Activated CD4-positive, alpha-beta memory T cell treated with anti-CD3 and anti-CD28 coated beads, Interleukin-2, amount 10 ng/mL, durations not matched to agents 7 days and 5 days (primary cell): ENCODE data around the gene RSAD2. TPM values are rescaled to one million over a fixed set of nuclear protein-coding genes. Genes with fewer than 3 reads are reported as not detected.
"Not testable (repeated sequence)": the region's sequence is repeated elsewhere in the genome, so short reads cannot be mapped to it uniquely, and the experiment has no call there.

Source experiments
- CTCF ChIA-PET: fragments of 350-600 bp; sonication (Branson Sonifier 250); formaldehyde crosslinking; loops from one replicate; lab custom pipeline; 2021; ENCODE audit warnings: antibody characterized with exemption, inconsistent platforms; lab: Charles Lee
- POLR2A ChIA-PET: fragments of 350-600 bp; sonication (Branson Sonifier 250); formaldehyde crosslinking; loops from one replicate; lab custom pipeline; 2021; ENCODE audit warnings: antibody characterized with exemption; lab: Charles Lee
- DNase-seq: peaks from one replicate; pipeline ENCODE4 v3.0.0-alpha.2; 2020
- H3K27ac Mint-ChIP-seq: one replicate; pipeline ENCODE4 v1.8.0; 2021; ENCODE audit warnings: mild to moderate bottlenecking, mixed read lengths
- H3K27me3 Mint-ChIP-seq: one replicate; pipeline ENCODE4 v1.8.0; 2021; ENCODE audit warnings: mixed read lengths
- H3K36me3 Mint-ChIP-seq: one replicate; pipeline ENCODE4 v1.8.0; 2021; ENCODE audit warnings: low read depth, mixed read lengths
- H3K4me1 Mint-ChIP-seq: one replicate; pipeline ENCODE4 v1.8.0; 2021; ENCODE audit warnings: mixed read lengths
- H3K4me3 Mint-ChIP-seq: one replicate; pipeline ENCODE4 v1.8.0; 2021; ENCODE audit warnings: mild to moderate bottlenecking, mixed read lengths
- H3K9me3 Mint-ChIP-seq: one replicate; pipeline ENCODE4 v1.8.0; 2021; ENCODE audit warnings: mixed read lengths
- total RNA-seq, 2 experiments: library from RNA; stranded (reverse); gene quantifications; one replicate each; pipeline ENCODE4 v1.2.3, GENCODE V29; 2021

RSAD2 gene
- total RNA-seq, 2 experiments from 2014 or later: 119 to 120 TPM

DNA sequence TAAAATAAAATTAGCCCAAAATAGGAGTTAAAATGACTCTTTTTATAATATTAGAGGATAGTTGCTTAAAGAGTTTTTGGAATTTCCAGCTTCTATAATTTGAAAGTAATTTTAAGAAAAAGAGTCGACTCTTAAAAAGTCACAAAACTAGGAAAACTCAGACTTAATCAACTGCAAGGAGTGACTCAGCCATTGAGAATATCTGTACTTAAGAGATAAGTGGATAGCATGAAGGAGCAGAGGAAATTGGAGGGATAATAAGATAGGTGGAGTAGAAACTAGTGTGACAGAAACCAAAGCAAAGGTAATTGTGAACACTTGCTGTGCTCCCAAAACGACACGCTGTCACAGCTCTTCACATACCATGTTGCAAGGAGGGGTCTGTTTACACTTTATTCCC is 8.4 kb downstream of the RSAD2 start:
- Mint-ChIP-seq H3K9me3 (no peaks in the 10 kb centered on the region), H3K36me3 (peaks cover 90% of the 10 kb centered on the region), H3K27ac (no peak overlapping the region), H3K27me3 (no peaks in the 10 kb centered on the region), H3K4me1 (peaks cover 28% of the 10 kb centered on the region), H3K4me3 (no peak overlapping the region)
- no peak for DNase-seq
- POLR2A ChIA-PET: no interaction called here
- CTCF ChIA-PET: interaction anchor here (2.0 kb wide), 1 partner anchor 11 kb away, joined by 8 read pairs; no protein-coding TSS in a partner anchor

GRCh38 chr2:6887751-6888192 is 10.2 kb downstream of the RSAD2 start:
- Mint-ChIP-seq H3K9me3 (no peaks in the 10 kb centered on the region), H3K27ac (no peak overlapping the region), H3K36me3 (peaks cover 81% of the 10 kb centered on the region), H3K27me3 (no peaks in the 10 kb centered on the region), H3K4me1 (peaks cover 10% of the 10 kb centered on the region), H3K4me3 (no peak overlapping the region)
- no peak for DNase-seq
- CTCF ChIA-PET: interaction anchor here (0.7 to 1.6 kb wide), 5 partner anchors 9 to 156 kb away, joined by 3 to 10 read pairs (median 8); partner anchors contain the start of gene RSAD2
- POLR2A ChIA-PET: interaction anchor here (1.0 to 2.0 kb wide), 3 partner anchors 10 to 21 kb away, joined by 4 to 11 read pairs (median 4); partner anchors contain the start of gene RSAD2

- Mint-ChIP-seq H3K4me3 (no peak overlapping the region), H3K36me3 (peaks cover 79% of the 10 kb centered on the region), H3K9me3 (no peaks in the 10 kb centered on the region), H3K27me3 (no peaks in the 10 kb centered on the region), H3K4me1 (peaks cover 7% of the 10 kb centered on the region), H3K27ac (no peak overlapping the region)
- no peak for DNase-seq
- POLR2A ChIA-PET: interaction anchor here (1.0 to 2.0 kb wide), 2 partner anchors 11 to 22 kb away, joined by 4 to 11 read pairs; partner anchors contain the start of gene RSAD2
- CTCF ChIA-PET: interaction anchor here (1.2 to 1.6 kb wide), 3 partner anchors 8 to 155 kb away, joined by 3 to 10 read pairs (median 8); partner anchors contain the start of gene RSAD2
Measured at GRCh38 chr2:6888724-6889123, 11.1 kb downstream of the RSAD2 start.

DNA sequence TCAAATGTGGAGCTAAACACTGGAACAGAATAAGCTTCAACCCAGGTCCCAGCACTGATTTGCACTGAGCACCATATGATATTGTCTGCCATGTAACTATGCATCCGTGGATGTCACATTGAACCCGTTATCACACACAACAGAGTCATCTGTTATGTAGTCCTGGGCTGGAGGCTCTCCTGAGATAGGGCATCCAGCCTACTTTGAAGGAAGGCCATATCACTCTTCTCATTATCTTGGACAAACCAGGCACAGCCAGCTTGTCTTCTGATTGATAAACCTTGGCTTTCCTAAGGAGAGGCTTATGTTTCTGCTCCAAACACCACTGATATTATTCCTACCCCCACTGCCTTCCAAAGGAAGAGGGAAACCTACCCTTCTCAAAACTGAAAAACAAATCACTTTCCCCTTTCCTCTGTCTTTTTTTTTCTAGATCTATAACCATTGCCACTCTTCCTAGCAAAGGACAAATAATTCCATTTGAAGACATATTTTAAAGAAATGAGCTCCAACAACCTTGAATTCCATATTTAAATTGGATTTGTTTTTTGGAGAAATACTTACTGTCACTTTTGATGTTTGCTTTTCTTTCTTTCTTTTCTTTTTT is 16.4 kb downstream of the RSAD2 start:
- CTCF ChIA-PET: interaction anchor here (0.9 to 5.0 kb wide), 4 partner anchors 11 to 151 kb away, joined by 3 to 65 read pairs (median 4); no protein-coding TSS in a partner anchor
- DNase-seq: no peak
- no peaks in the 10 kb centered on the region for H3K27me3 Mint-ChIP-seq
- H3K4me3 Mint-ChIP-seq: no peak overlapping the region
- no peaks in the 10 kb centered on the region for H3K9me3 Mint-ChIP-seq
- POLR2A ChIA-PET: interaction anchor here (0.8 to 2.2 kb wide), 3 partner anchors 13 to 29 kb away, joined by 3 to 6 read pairs (median 3); partner anchors contain the start of gene CMPK2
- H3K27ac Mint-ChIP-seq: no peak overlapping the region
- peaks cover 72% of the 10 kb centered on the region for H3K36me3 Mint-ChIP-seq
- H3K4me1 Mint-ChIP-seq: no peaks in the 10 kb centered on the region

DNA sequence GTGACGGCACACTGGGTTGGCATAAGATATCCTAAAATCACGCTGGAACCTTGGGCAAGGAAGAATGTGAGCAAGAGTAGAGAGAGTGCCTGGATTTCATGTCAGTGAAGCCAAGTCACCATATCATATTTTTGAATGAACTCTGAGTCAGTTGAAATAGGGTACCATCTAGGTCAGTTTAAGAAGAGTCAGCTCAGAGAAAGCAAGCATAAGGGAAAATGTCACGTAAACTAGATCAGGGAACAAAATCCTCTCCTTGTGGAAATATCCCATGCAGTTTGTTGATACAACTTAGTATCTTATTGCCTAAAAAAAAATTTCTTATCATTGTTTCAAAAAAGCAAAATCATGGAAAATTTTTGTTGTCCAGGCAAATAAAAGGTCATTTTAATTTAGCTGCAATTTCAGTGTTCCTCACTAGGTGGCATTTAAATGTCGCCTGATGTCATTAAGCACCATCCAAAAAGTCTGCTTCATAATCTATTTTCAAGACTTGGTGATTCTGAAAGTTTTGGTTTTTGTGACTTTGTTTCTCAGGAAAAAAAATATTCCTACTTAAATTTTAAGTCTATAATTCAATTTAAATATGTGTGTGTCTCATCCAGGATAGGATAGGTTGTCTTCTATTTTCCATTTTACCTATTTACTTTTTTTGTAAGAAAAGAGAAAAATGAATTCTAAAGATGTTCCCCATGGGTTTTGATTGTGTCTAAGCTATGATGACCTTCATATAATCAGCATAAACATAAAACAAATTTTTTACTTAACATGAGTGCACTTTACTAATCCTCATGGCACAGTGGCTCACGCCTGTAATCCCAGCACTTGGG is 19.6 kb downstream of the RSAD2 start:
- peaks cover 85% of the 10 kb centered on the region for H3K36me3 Mint-ChIP-seq
- DNase-seq: no peak
- ChIA-PET CTCF (interaction anchor here (0.8 to 5.0 kb wide), 24 partner anchors 9 to 161 kb away, joined by 3 to 65 read pairs (median 5); partner anchors contain the start of gene RSAD2), POLR2A (interaction anchor here (0.7 to 3.9 kb wide), 4 partner anchors 12 to 31 kb away, joined by 3 to 15 read pairs (median 6); partner anchors contain the start of gene CMPK2)
- H3K27ac Mint-ChIP-seq: no peak overlapping the region
- peaks cover 4% of the 10 kb centered on the region for H3K4me1 Mint-ChIP-seq
- H3K9me3 Mint-ChIP-seq: peaks cover 11% of the 10 kb centered on the region
- peaks cover 4% of the 10 kb centered on the region for H3K27me3 Mint-ChIP-seq
- no peak overlapping the region for H3K4me3 Mint-ChIP-seq

DNA sequence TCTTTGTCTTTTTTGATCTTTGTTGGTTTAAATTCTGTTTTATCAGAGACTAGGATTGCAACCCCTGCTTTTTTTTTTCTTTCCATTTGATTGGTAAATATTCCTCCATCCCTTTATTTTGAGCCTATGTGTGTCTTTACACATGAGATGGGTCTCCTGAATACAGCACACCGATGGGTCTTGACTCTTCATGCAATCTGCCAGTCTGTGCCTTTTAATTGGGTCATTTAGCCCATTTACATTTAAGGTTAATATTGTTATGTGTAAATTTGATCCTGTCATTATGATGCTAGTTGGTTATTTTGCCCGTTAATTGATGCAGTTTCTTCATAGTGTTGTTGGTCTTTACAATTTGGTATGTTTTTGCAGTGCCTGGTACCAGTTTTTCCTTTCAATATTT is 25.0 kb downstream of the RSAD2 start:
- DNase-seq, H3K4me3 Mint-ChIP-seq, CTCF ChIA-PET, H3K27ac Mint-ChIP-seq: not testable (repeated sequence)
- peaks cover 24% of the 10 kb centered on the region for H3K4me1 Mint-ChIP-seq
- H3K27me3 Mint-ChIP-seq: peaks cover 16% of the 10 kb centered on the region
- H3K36me3 Mint-ChIP-seq: peaks cover 85% of the 10 kb centered on the region
- peaks cover 28% of the 10 kb centered on the region for H3K9me3 Mint-ChIP-seq
- POLR2A ChIA-PET: interaction anchor here (1.7 kb wide), 1 partner anchor 12 kb away, joined by 3 read pairs; no protein-coding TSS in a partner anchor

DNA sequence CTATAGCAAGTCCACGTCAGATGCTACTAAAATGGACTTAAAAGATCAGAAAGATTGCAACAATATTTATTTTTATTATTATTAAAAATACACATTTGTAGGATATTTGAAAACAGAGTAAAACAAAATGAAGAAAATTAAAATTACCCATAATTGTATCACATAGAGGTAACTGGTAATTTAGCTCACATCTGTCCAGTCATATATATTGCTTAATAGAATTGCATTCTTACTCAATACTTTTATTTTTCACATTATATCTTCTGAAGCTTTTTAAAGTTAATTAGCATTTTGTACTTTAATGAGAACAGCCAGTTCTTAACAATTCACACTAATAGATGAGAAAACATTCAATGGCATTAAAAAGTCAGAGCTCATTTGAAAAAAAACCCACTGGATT is 28.1 kb downstream of the RSAD2 start:
- Mint-ChIP-seq H3K36me3 (peaks cover 88% of the 10 kb centered on the region), H3K27me3 (peaks cover 31% of the 10 kb centered on the region), H3K4me1 (peaks cover 53% of the 10 kb centered on the region), H3K4me3 (no peak overlapping the region), H3K27ac (no peak overlapping the region), H3K9me3 (peaks cover 40% of the 10 kb centered on the region)
- POLR2A ChIA-PET: interaction anchor here (1.0 to 2.2 kb wide), 6 partner anchors 9 to 39 kb away, joined by 4 to 11 read pairs (median 5); partner anchors contain the start of genes CMPK2 and RSAD2
- CTCF ChIA-PET: interaction anchor here (0.7 to 3.0 kb wide), 7 partner anchors 9 to 41 kb away, joined by 3 to 23 read pairs (median 4); no protein-coding TSS in a partner anchor
- no peak for DNase-seq

DNA sequence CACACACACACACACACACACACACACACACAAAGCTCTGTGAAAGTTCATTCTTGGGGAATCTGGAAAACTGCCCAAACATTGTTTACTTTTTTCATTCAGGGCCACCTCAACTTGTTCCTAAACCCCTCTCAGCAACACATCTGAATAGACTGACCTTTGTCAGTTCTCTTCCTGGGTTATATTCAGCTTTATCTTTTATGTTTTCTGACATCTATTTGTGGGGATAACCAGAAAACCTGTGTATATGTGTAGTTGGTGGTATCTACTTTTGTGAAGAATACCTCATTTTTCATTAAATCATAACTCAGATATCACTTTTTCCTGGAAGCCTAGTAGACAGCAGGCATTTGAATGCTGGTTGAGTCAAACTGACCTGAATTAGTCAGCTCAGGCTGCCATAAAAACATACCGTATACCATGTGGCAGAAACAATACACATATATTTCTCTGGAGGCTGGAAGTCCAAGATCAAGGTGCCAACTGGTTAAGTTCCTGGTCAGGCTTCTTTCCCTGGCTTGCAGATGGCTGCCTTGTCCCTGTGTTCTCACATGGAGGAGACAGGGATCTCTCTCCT is 28.7 kb downstream of the RSAD2 start:
- peaks cover 59% of the 10 kb centered on the region for H3K4me1 Mint-ChIP-seq
- H3K9me3 Mint-ChIP-seq: peaks cover 41% of the 10 kb centered on the region
- POLR2A ChIA-PET: interaction anchor here (1.0 to 2.2 kb wide), 6 partner anchors 9 to 39 kb away, joined by 4 to 11 read pairs (median 5); partner anchors contain the start of genes CMPK2 and RSAD2

GRCh38 chr2:6908291-6908690 is 30.7 kb downstream of the RSAD2 start:
- H3K36me3 Mint-ChIP-seq: peaks cover 84% of the 10 kb centered on the region
- no peak overlapping the region for H3K4me3 Mint-ChIP-seq

More for the DNA sequence above, 28.7 kb downstream of the RSAD2 start:
- no peak for DNase-seq
- peaks cover 36% of the 10 kb centered on the region for H3K27me3 Mint-ChIP-seq
- no peak overlapping the region for H3K27ac Mint-ChIP-seq
- CTCF ChIA-PET: interaction anchor here (1.1 to 3.0 kb wide), 6 partner anchors 9 to 29 kb away, joined by 3 to 23 read pairs (median 5); no protein-coding TSS in a partner anchor
- no peak overlapping the region for H3K4me3 Mint-ChIP-seq
- peaks cover 88% of the 10 kb centered on the region for H3K36me3 Mint-ChIP-seq

GRCh38 chr2:6909431-6910385 is 32.1 kb downstream of the RSAD2 start:
- H3K36me3 Mint-ChIP-seq: peaks cover 77% of the 10 kb centered on the region

More at GRCh38 chr2:6908291-6908690, 30.7 kb downstream of the RSAD2 start:
- ChIA-PET CTCF (interaction anchor here (1.4 to 6.3 kb wide), 4 partner anchors 8 to 46 kb away, joined by 3 to 29 read pairs (median 17); partner anchors contain the start of gene RSAD2), POLR2A (interaction anchor here (2.1 to 5.1 kb wide), 2 partner anchors 28 to 42 kb away, joined by 10 to 51 read pairs; partner anchors contain the start of gene CMPK2)
- Mint-ChIP-seq H3K4me1 (peaks cover 72% of the 10 kb centered on the region), H3K27ac (no peak overlapping the region), H3K9me3 (peaks cover 30% of the 10 kb centered on the region), H3K27me3 (peaks cover 49% of the 10 kb centered on the region)
- no peak for DNase-seq

More at GRCh38 chr2:6909431-6910385, 32.1 kb downstream of the RSAD2 start:
- Mint-ChIP-seq H3K9me3 (peaks cover 28% of the 10 kb centered on the region), H3K4me3 (peak overlapping the region; percentile 25), H3K27me3 (peaks cover 56% of the 10 kb centered on the region), H3K27ac (peak overlapping the region; percentile 67), H3K4me1 (peaks cover 81% of the 10 kb centered on the region)
- peak; percentile 66 for DNase-seq
- ChIA-PET POLR2A (interaction anchor here (0.7 to 5.1 kb wide), 9 partner anchors 9 to 109 kb away, joined by 3 to 51 read pairs (median 9); partner anchors contain the start of genes CMPK2 and RSAD2), CTCF (interaction anchor here (0.7 to 6.3 kb wide), 7 partner anchors 7 to 47 kb away, joined by 3 to 29 read pairs (median 6); partner anchors contain the start of genes CMPK2 and RSAD2)
